ENCODE data around the gene BATF. TPM values are rescaled to one million over a fixed set of nuclear protein-coding genes. Genes with fewer than 3 reads are reported as not detected.
"Not testable (repeated sequence)": the region's sequence is repeated elsewhere in the genome, so short reads cannot be mapped to it uniquely, and the experiment has no call there.

BATF gene
- 1 to 10 TPM; 2.6 to 3.2 TPM for total RNA-seq
- 1 to 10 TPM; 2.1 to 8.0 TPM for polyA plus RNA-seq
- long read RNA-seq, donor 1, transcript BATF-201 (3 exons, 980 nt) = major isoform, 5 of 5 reads
- long read RNA-seq, donor 1, partial matches to known transcripts = 0 of 5 reads
- long read RNA-seq, donor 1, other reads (novel, unspliced or antisense) = 0 of 5 reads
- long read RNA-seq, donor 2, partial matches to known transcripts = 0 of 1 reads
- long read RNA-seq, donor 2, other reads (novel, unspliced or antisense) = 0 of 1 reads

- ATAC-seq (ENCODE audit: low FRiP score) = peak; percentile 29
- intact Hi-C loops (cut with DNase I) = no loop called here
These were observed at the start of gene BATF for GRCh38 chr14:75522224-75522982. Gene BATF, plus strand, starts transcription at chr14:75522469. Its CDS starts 214 bp downstream, at chr14:75522683.

GRCh38 chr14:75474127-75474526, 48.1 kb upstream of the BATF start:
- H3K27me3 ChIP-seq (ENCODE audit: control insufficient read depth in 1 of 2, insufficient read depth in 2 of 2, low read length in 1 of 2); H3K27ac ChIP-seq (ENCODE audit: low read depth in 1 of 2, low read length in 2 of 2); ATAC-seq (ENCODE audit: low FRiP score); intact Hi-C loops (cut with DNase I); H3K9me3 ChIP-seq (ENCODE audit: control insufficient read depth, low read length); H3K4me1 ChIP-seq (ENCODE audit: control insufficient read depth in 1 of 2, insufficient read depth in 2 of 2, low read length in 2 of 2); H3K36me3 ChIP-seq (ENCODE audit: control insufficient read depth in 1 of 2, insufficient read depth in 2 of 2, low read length in 1 of 2); H3K4me3 ChIP-seq (ENCODE audit: low read length in 2 of 2): not testable (repeated sequence)
- DNase-seq = peak in 1 of 2 donors; percentile 30
- WGBS, 2 donors = 91 to 92% methylated on average over 6 of the region's 6 CpGs

More at GRCh38 chr14:75522224-75522982, at the start of gene BATF:
- Histone ChIP-seq H3K4me1 (ENCODE audit: control insufficient read depth in 1 of 2, insufficient read depth in 2 of 2, low read length in 2 of 2) (no peaks in the 10 kb centered on the region), H3K27ac (ENCODE audit: low read depth in 1 of 2, low read length in 2 of 2) (no peak within 1 kb of the TSS), H3K36me3 (ENCODE audit: control insufficient read depth in 1 of 2, insufficient read depth in 2 of 2, low read length in 1 of 2) (no peaks in the 10 kb centered on the region), H3K9me3 (ENCODE audit: control insufficient read depth, low read length) (no peaks in the 10 kb centered on the region), H3K4me3 (ENCODE audit: low read length in 2 of 2) (no peak within 1 kb of the TSS), H3K27me3 (ENCODE audit: control insufficient read depth in 1 of 2, insufficient read depth in 2 of 2, low read length in 1 of 2) (no peaks in the 10 kb centered on the region)
- 50 to 65% methylated on average over 12 to 13 of the region's 13 CpGs for WGBS, 2 donors
- peak in 1 of 2 donors; percentile 63 for DNase-seq

GRCh38 chr14:75476274-75476995, 45.8 kb upstream of the BATF start:
- peak; percentile 17 to 73 for DNase-seq
- 90% methylated on average over 11 of the region's 11 CpGs for WGBS, 2 donors
- ATAC-seq (ENCODE audit: low FRiP score) = no peak

GRCh38 chr14:75477881-75478280, 44.4 kb upstream of the BATF start:
- Histone ChIP-seq H3K9me3 (ENCODE audit: control insufficient read depth, low read length) (no peaks in the 10 kb centered on the region), H3K4me3 (ENCODE audit: low read length in 2 of 2) (no peak overlapping the region), H3K27me3 (ENCODE audit: control insufficient read depth in 1 of 2, insufficient read depth in 2 of 2, low read length in 1 of 2) (no peaks in the 10 kb centered on the region), H3K4me1 (ENCODE audit: control insufficient read depth in 1 of 2, insufficient read depth in 2 of 2, low read length in 2 of 2) (no peaks in the 10 kb centered on the region), H3K27ac (ENCODE audit: low read depth in 1 of 2, low read length in 2 of 2) (no peak overlapping the region), H3K36me3 (ENCODE audit: control insufficient read depth in 1 of 2, insufficient read depth in 2 of 2, low read length in 1 of 2) (no peaks in the 10 kb centered on the region)
- 91 to 94% methylated on average over 5 of the region's 5 CpGs for WGBS, 2 donors
- no peak for ATAC-seq (ENCODE audit: low FRiP score)
- intact Hi-C loops (cut with DNase I) = no loop called here
- DNase-seq = peak in 1 of 2 donors; percentile 21

More at GRCh38 chr14:75476274-75476995, 45.8 kb upstream of the BATF start:
- no peaks in the 10 kb centered on the region for H3K9me3 ChIP-seq (ENCODE audit: control insufficient read depth, low read length)
- H3K36me3 ChIP-seq (ENCODE audit: control insufficient read depth in 1 of 2, insufficient read depth in 2 of 2, low read length in 1 of 2) = peaks cover 0 to 3% of the 10 kb centered on the region in 2 donors
- H3K4me1 ChIP-seq (ENCODE audit: control insufficient read depth in 1 of 2, insufficient read depth in 2 of 2, low read length in 2 of 2) = no peaks in the 10 kb centered on the region
- intact Hi-C loops (cut with DNase I) = no loop called here
- no peaks in the 10 kb centered on the region for H3K27me3 ChIP-seq (ENCODE audit: control insufficient read depth in 1 of 2, insufficient read depth in 2 of 2, low read length in 1 of 2)
- no peak overlapping the region for H3K27ac ChIP-seq (ENCODE audit: low read depth in 1 of 2, low read length in 2 of 2)
- H3K4me3 ChIP-seq (ENCODE audit: low read length in 2 of 2) = no peak overlapping the region

GRCh38 chr14:75479770-75480600, 42.3 kb upstream of the BATF start:
- WGBS, 2 donors = 49 to 50% methylated on average over 11 of the region's 11 CpGs
- H3K4me1 ChIP-seq (ENCODE audit: control insufficient read depth in 1 of 2, insufficient read depth in 2 of 2, low read length in 2 of 2) = no peaks in the 10 kb centered on the region
- no peaks in the 10 kb centered on the region for H3K9me3 ChIP-seq (ENCODE audit: control insufficient read depth, low read length)
- ATAC-seq (ENCODE audit: low FRiP score) = no peak
- intact Hi-C loops (cut with DNase I) = loop anchor here in 1 of 2 donors (10.0 kb wide), 1 partner anchor 345 kb away; no protein-coding TSS in a partner anchor
- peak in 1 of 2 donors; percentile 13 for DNase-seq
- no peaks in the 10 kb centered on the region for H3K36me3 ChIP-seq (ENCODE audit: control insufficient read depth in 1 of 2, insufficient read depth in 2 of 2, low read length in 1 of 2)
- no peak overlapping the region for H3K27ac ChIP-seq (ENCODE audit: low read depth in 1 of 2, low read length in 2 of 2)
- H3K27me3 ChIP-seq (ENCODE audit: control insufficient read depth in 1 of 2, insufficient read depth in 2 of 2, low read length in 1 of 2) = no peaks in the 10 kb centered on the region
- no peak overlapping the region for H3K4me3 ChIP-seq (ENCODE audit: low read length in 2 of 2)

- WGBS, 2 donors = 99% methylated on average over 4 of the region's 4 CpGs
- no peak for ATAC-seq (ENCODE audit: low FRiP score)
- no peak overlapping the region for H3K27ac ChIP-seq (ENCODE audit: low read depth in 1 of 2, low read length in 2 of 2)
- H3K36me3 ChIP-seq (ENCODE audit: control insufficient read depth in 1 of 2, insufficient read depth in 2 of 2, low read length in 1 of 2) = no peaks in the 10 kb centered on the region
- no peaks in the 10 kb centered on the region for H3K9me3 ChIP-seq (ENCODE audit: control insufficient read depth, low read length)
- H3K4me1 ChIP-seq (ENCODE audit: control insufficient read depth in 1 of 2, insufficient read depth in 2 of 2, low read length in 2 of 2) = no peaks in the 10 kb centered on the region
- no peaks in the 10 kb centered on the region for H3K27me3 ChIP-seq (ENCODE audit: control insufficient read depth in 1 of 2, insufficient read depth in 2 of 2, low read length in 1 of 2)
- H3K4me3 ChIP-seq (ENCODE audit: low read length in 2 of 2) = no peak overlapping the region
- intact Hi-C loops (cut with DNase I) = loop anchor here in 1 of 2 donors (10.0 kb wide), 1 partner anchor 348 kb away; no protein-coding TSS in a partner anchor
- DNase-seq = no peak
These were observed 39.9 kb upstream of the BATF start for GRCh38 chr14:75482366-75482765.

GRCh38 chr14:75484711-75485429, 37.4 kb upstream of the BATF start:
- ATAC-seq (ENCODE audit: low FRiP score) = no peak
- no peak for DNase-seq

More at GRCh38 chr14:75484711-75485429, 37.4 kb upstream of the BATF start:
- H3K27ac ChIP-seq (ENCODE audit: low read depth in 1 of 2, low read length in 2 of 2) = no peak overlapping the region
- WGBS, 2 donors = 75 to 78% methylated on average over 4 of the region's 4 CpGs
- no peaks in the 10 kb centered on the region for H3K4me1 ChIP-seq (ENCODE audit: control insufficient read depth in 1 of 2, insufficient read depth in 2 of 2, low read length in 2 of 2)
- H3K27me3 ChIP-seq (ENCODE audit: control insufficient read depth in 1 of 2, insufficient read depth in 2 of 2, low read length in 1 of 2) = no peaks in the 10 kb centered on the region
- H3K4me3 ChIP-seq (ENCODE audit: low read length in 2 of 2) = no peak overlapping the region
- H3K36me3 ChIP-seq (ENCODE audit: control insufficient read depth in 1 of 2, insufficient read depth in 2 of 2, low read length in 1 of 2) = no peaks in the 10 kb centered on the region
- no peaks in the 10 kb centered on the region for H3K9me3 ChIP-seq (ENCODE audit: control insufficient read depth, low read length)
- intact Hi-C loops (cut with DNase I) = loop anchor here in 1 of 2 donors (10.0 kb wide), 1 partner anchor 350 kb away; no protein-coding TSS in a partner anchor
